Ishikawa (cell line): ENCODE results near the gene ENO3.

Experiments
- CEBPB ChIP-seq: IDR thresholded peaks from 2 replicates; pipeline ENCODE4 v1.6.1; 2012
- CREB1 ChIP-seq: IDR thresholded peaks from 2 replicates; pipeline ENCODE4 v1.6.1; 2012; ENCODE audit warnings: low read depth
- EGR1 ChIP-seq: IDR thresholded peaks from 2 replicates; pipeline ENCODE4 v1.6.1; 2012
- EP300 ChIP-seq: IDR thresholded peaks from 2 replicates; pipeline ENCODE4 v1.6.1; 2012; ENCODE audit warnings: borderline replicate concordance
- FOXM1 ChIP-seq: IDR thresholded peaks from 2 replicates; pipeline ENCODE4 v1.6.1; 2012; ENCODE audit warnings: low read depth, borderline replicate concordance
- MAX ChIP-seq: IDR thresholded peaks from 2 replicates; pipeline ENCODE4 v1.6.1; 2012
- NFIC ChIP-seq: IDR thresholded peaks from 2 replicates; pipeline ENCODE4 v1.6.1; 2012
- RAD21 ChIP-seq: IDR thresholded peaks from 2 replicates; pipeline ENCODE4 v1.6.1; 2012; ENCODE audit warnings: low read depth
- TAF1 ChIP-seq: IDR thresholded peaks from 2 replicates; pipeline ENCODE4 v1.6.1; 2012; ENCODE audit warnings: low read depth, mild to moderate bottlenecking
- TCF12 ChIP-seq: IDR thresholded peaks from 2 replicates; pipeline ENCODE4 v1.6.1; 2012; ENCODE audit warnings: low read depth
- TEAD4 ChIP-seq: IDR thresholded peaks from 2 replicates; pipeline ENCODE4 v1.6.1; 2012
- USF1 ChIP-seq: IDR thresholded peaks from 2 replicates; pipeline ENCODE4 v1.6.1; 2012
- YY1 ChIP-seq: IDR thresholded peaks from 2 replicates; pipeline ENCODE4 v1.6.1; 2012; ENCODE audit warnings: low read depth
- ZBTB7A ChIP-seq: IDR thresholded peaks from 2 replicates; pipeline ENCODE4 v1.6.1; 2012; ENCODE audit warnings: low read depth
- TF ChIP-seq, protein P1 (sequence below): IDR thresholded peaks from 2 replicates; pipeline ENCODE4 v1.6.1; 2012; ENCODE audit warnings: low read depth, mild to moderate bottlenecking

Gene ENO3

DNA sequence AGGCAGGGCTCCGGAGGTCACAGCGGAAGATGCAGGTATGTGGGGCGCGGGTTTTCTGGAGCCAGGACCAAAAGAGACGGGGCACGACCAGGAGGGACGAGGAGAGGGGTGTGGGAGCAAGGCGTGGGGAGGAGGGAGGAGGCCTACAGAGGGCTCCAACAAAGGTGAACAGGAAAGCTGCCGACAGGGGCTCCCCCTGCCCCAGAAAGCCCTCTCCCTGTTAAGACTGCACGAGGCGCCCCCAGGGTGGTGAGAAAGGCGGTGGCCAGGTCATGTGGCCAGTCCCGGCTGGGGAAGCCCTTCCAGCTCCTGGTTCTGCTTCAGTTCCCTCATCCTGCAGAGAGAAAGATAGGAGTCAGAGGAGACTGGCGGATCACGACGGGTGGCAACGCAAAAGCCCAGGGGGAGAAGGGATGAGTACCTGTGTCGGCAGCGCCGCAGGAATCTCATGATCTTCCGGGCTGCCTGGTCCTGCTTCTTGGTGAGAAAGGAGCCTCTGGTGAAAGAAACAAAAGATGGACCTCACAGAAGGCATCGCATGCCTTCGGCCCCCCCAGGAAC is 17.6 kb downstream of the ENO3 start:
- TF ChIP-seq TCF12 (no peak), USF1 (peak; percentile 72)

DNA sequence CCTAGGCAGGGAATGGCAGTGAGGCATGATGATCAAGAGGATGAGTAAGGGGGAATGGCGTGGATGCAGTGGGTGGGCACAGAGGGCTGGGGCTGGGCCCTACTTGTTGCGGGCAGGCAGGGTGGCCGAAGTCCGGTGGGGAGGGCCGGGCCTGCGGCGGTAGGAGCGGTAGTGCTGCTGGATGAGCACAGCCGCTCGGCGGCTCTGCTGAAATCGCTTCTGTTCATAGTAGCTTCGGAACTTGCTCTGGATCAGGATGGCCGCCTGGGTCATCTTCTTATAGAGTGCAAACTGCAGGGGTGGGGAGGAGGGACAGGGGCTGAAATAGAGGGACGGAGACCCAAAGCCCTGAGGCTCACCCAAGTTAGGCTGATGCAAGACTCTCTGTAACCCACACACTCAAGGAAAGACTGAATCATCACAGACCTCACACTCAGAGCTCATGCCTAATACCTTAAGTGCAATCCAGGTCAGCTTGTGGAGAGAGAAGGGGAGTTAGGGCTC is 18.2 kb downstream of the ENO3 start:
- TF ChIP-seq, protein P1, sequence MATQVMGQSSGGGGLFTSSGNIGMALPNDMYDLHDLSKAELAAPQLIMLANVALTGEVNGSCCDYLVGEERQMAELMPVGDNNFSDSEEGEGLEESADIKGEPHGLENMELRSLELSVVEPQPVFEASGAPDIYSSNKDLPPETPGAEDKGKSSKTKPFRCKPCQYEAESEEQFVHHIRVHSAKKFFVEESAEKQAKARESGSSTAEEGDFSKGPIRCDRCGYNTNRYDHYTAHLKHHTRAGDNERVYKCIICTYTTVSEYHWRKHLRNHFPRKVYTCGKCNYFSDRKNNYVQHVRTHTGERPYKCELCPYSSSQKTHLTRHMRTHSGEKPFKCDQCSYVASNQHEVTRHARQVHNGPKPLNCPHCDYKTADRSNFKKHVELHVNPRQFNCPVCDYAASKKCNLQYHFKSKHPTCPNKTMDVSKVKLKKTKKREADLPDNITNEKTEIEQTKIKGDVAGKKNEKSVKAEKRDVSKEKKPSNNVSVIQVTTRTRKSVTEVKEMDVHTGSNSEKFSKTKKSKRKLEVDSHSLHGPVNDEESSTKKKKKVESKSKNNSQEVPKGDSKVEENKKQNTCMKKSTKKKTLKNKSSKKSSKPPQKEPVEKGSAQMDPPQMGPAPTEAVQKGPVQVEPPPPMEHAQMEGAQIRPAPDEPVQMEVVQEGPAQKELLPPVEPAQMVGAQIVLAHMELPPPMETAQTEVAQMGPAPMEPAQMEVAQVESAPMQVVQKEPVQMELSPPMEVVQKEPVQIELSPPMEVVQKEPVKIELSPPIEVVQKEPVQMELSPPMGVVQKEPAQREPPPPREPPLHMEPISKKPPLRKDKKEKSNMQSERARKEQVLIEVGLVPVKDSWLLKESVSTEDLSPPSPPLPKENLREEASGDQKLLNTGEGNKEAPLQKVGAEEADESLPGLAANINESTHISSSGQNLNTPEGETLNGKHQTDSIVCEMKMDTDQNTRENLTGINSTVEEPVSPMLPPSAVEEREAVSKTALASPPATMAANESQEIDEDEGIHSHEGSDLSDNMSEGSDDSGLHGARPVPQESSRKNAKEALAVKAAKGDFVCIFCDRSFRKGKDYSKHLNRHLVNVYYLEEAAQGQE = no peak
- TF ChIP-seq TEAD4 (no peak), RAD21 (no peak), NFIC (no peak), ZBTB7A (no peak), USF1 (no peak), EGR1 (no peak), TCF12 (no peak), CREB1 (no peak)

- no peak for TF ChIP-seq USF1
- TF ChIP-seq FOXM1 = no peak
- no peak for TF ChIP-seq EGR1
- no peak for TF ChIP-seq TEAD4
- no peak for TF ChIP-seq EP300
- TF ChIP-seq RAD21 = no peak
- TF ChIP-seq NFIC = no peak
- no peak for TF ChIP-seq MAX
- TF ChIP-seq, protein P1 = no peak
- TF ChIP-seq TCF12 = no peak
- no peak for TF ChIP-seq CREB1
- TF ChIP-seq ZBTB7A = no peak
- TF ChIP-seq YY1 = no peak
- no peak for TF ChIP-seq TAF1
These were observed 18.7 kb downstream of the ENO3 start for GRCh38 chr17:4969551-4970173.

GRCh38 chr17:4970273-4970672 is 19.4 kb downstream of the ENO3 start:
- no peak for TF ChIP-seq YY1
- TF ChIP-seq, protein P1 = no peak
- no peak for TF ChIP-seq FOXM1
- no peak for TF ChIP-seq CREB1
- no peak for TF ChIP-seq MAX
- no peak for TF ChIP-seq USF1
- no peak for TF ChIP-seq EP300
- TF ChIP-seq TEAD4 = no peak
- TF ChIP-seq NFIC = no peak
- TF ChIP-seq RAD21 = no peak
- no peak for TF ChIP-seq TAF1
- no peak for TF ChIP-seq TCF12
- TF ChIP-seq CEBPB = no peak
- TF ChIP-seq EGR1 = no peak
- TF ChIP-seq ZBTB7A = no peak
